Measurements from ENCODE around the gene TCEA3. TPM values are rescaled to one million over a fixed set of nuclear protein-coding genes. Genes with fewer than 3 reads are reported as not detected.
A peak's percentile ranks its signal among the peaks of the same experiment; 100 is the strongest.

The TCEA3 gene
- total and polyA plus RNA-seq, 9 donors, result 42.0 to 153 (median 73.8) TPM

DNA sequence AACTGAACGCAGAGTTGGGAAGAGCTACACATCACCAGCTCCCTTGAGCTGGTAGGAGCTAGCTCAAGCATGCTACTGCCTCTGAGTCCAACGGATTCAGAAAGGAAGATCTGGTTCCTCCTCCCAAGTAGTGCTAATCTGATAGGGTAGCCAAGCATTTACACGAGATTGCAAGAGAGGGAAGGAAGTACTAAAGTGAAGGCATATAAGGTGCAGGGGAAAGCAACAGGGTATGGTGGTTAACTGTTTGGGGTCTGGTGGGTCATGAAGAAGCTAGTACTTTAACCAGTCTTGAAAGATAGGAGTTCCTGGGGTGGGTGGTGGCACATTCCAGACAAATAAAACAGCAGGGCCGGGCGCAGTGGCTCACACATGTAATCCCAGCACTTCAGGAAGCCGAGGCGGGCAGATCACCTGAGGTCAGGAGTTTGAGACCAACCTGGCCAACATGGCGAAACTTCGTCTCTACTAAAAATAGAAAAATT, 34.7 kb downstream of the TCEA3 start:
- Histone ChIP-seq H3K9me3 (no peaks in the 10 kb centered on the region), H3K27ac (no peak overlapping the region), H3K27me3 (no peaks in the 10 kb centered on the region), H3K36me3 (no peaks in the 10 kb centered on the region), H3K4me3 (no peak overlapping the region), H3K4me1 (ENCODE audit: insufficient read depth) (peaks cover 19% of the 10 kb centered on the region)
- no peak for DNase-seq
- 72 to 78% (median 77%) methylated on average over 9 of the region's 9 CpGs for WGBS, 3 donors
- intact Hi-C loops (cut with DNase I), result no loop called here
- TF ChIP-seq EP300 (IDR thresholded peaks at IDR 0.05) (no peak), POLR2A (IDR thresholded peaks at IDR 0.05) (no peak)
- TF ChIP-seq, protein P1, sequence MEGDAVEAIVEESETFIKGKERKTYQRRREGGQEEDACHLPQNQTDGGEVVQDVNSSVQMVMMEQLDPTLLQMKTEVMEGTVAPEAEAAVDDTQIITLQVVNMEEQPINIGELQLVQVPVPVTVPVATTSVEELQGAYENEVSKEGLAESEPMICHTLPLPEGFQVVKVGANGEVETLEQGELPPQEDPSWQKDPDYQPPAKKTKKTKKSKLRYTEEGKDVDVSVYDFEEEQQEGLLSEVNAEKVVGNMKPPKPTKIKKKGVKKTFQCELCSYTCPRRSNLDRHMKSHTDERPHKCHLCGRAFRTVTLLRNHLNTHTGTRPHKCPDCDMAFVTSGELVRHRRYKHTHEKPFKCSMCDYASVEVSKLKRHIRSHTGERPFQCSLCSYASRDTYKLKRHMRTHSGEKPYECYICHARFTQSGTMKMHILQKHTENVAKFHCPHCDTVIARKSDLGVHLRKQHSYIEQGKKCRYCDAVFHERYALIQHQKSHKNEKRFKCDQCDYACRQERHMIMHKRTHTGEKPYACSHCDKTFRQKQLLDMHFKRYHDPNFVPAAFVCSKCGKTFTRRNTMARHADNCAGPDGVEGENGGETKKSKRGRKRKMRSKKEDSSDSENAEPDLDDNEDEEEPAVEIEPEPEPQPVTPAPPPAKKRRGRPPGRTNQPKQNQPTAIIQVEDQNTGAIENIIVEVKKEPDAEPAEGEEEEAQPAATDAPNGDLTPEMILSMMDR (IDR thresholded peaks at IDR 0.05), result no peak

- Histone ChIP-seq H3K27me3 (no peaks in the 10 kb centered on the region), H3K36me3 (no peaks in the 10 kb centered on the region), H3K27ac (peak overlapping the region; percentile 20 to 49), H3K4me3 (no peak overlapping the region), H3K4me1 (ENCODE audit: insufficient read depth) (peaks cover 13% of the 10 kb centered on the region), H3K9me3 (no peaks in the 10 kb centered on the region)
- TF ChIP-seq EP300 (IDR thresholded peaks at IDR 0.05), result no peak
- 14 to 20% (median 15%) methylated on average over 6 to 8 of the region's 8 CpGs for WGBS, 3 donors
- peak in 2 of 5 donors; percentile 56 to 74 for DNase-seq
- intact Hi-C loops (cut with DNase I), result no loop called here
Observed at GRCh38 chr1:23387494-23387893, 37.1 kb downstream of the TCEA3 start.

GRCh38 chr1:23385119-23385621, 39.4 kb downstream of the TCEA3 start:
- Histone ChIP-seq H3K36me3 (no peaks in the 10 kb centered on the region), H3K9me3 (no peaks in the 10 kb centered on the region), H3K4me3 (no peak overlapping the region), H3K27me3 (no peaks in the 10 kb centered on the region), H3K27ac (no peak overlapping the region), H3K4me1 (ENCODE audit: insufficient read depth) (peaks cover 10% of the 10 kb centered on the region)
- no peak for TF ChIP-seq EP300 (IDR thresholded peaks at IDR 0.05)
- 80 to 87% (median 83%) methylated on average over 14 of the region's 14 CpGs for WGBS, 3 donors
- intact Hi-C loops (cut with DNase I), result no loop called here
- DNase-seq, result peak in 1 of 5 donors; percentile 28

GRCh38 chr1:23384312-23385058, 40.1 kb downstream of the TCEA3 start:
- 78 to 80% (median 79%) methylated on average over 11 of the region's 11 CpGs for WGBS, 3 donors
- Histone ChIP-seq H3K27me3 (no peaks in the 10 kb centered on the region), H3K27ac (no peak overlapping the region)

GRCh38 chr1:23383577-23384311, 40.8 kb downstream of the TCEA3 start:
- H3K4me1 ChIP-seq (ENCODE audit: insufficient read depth), result peaks cover 10% of the 10 kb centered on the region
- intact Hi-C loops (cut with DNase I), result no loop called here
- no peak overlapping the region for H3K4me3 ChIP-seq
- H3K27ac ChIP-seq, result no peak overlapping the region
- no peaks in the 10 kb centered on the region for H3K36me3 ChIP-seq
- H3K27me3 ChIP-seq, result no peaks in the 10 kb centered on the region
- WGBS, 3 donors, result 50 to 51% (median 51%) methylated on average over 8 of the region's 8 CpGs
- TF ChIP-seq, protein P1 (IDR thresholded peaks at IDR 0.05), result no peak
- TF ChIP-seq EP300 (IDR thresholded peaks at IDR 0.05), result no peak
- no peak for TF ChIP-seq POLR2A (IDR thresholded peaks at IDR 0.05)
- H3K9me3 ChIP-seq, result no peaks in the 10 kb centered on the region
- peak in 1 of 5 donors; percentile 23 for DNase-seq

More at GRCh38 chr1:23384312-23385058, 40.1 kb downstream of the TCEA3 start:
- DNase-seq, result peak in 1 of 5 donors; percentile 23
- peaks cover 10% of the 10 kb centered on the region for H3K4me1 ChIP-seq (ENCODE audit: insufficient read depth)
- intact Hi-C loops (cut with DNase I), result no loop called here
- no peaks in the 10 kb centered on the region for H3K9me3 ChIP-seq
- no peak for TF ChIP-seq EP300 (IDR thresholded peaks at IDR 0.05)
- no peak for TF ChIP-seq POLR2A (IDR thresholded peaks at IDR 0.05)
- TF ChIP-seq, protein P1 (IDR thresholded peaks at IDR 0.05), result no peak
- no peaks in the 10 kb centered on the region for H3K36me3 ChIP-seq
- H3K4me3 ChIP-seq, result no peak overlapping the region

All from ovary (tissue), 9 donors.